IMR-90 (cell line): ENCODE measurements around the gene KIF5C. TPM values are rescaled to one million over a fixed set of nuclear protein-coding genes. Genes with fewer than 3 reads are reported as not detected.

Experiments used
- ATAC-seq: fragments of 200-7000 bp; cut with Tn5 transposase; 2 replicates; pipeline ENCODE4 v1.9.1; 2020; ENCODE audit warnings: low read depth, mild to moderate bottlenecking, moderate library complexity
- BruUV-seq: library from RNA; stranded (reverse); fragments of 400-500 nt; replicated peaks from 2 replicates; lab custom pipeline; 2021; lab: Mats Ljungman, UMichigan
- CTCF ChIA-PET: fragments of 300-600 bp; formaldehyde crosslinking; extraction: SDS; loops from one replicate; lab custom pipeline; 2021; ENCODE audit warnings: antibody characterized with exemption; lab: Yijun Ruan, JAX
- POLR2A ChIA-PET: fragments of 300-600 bp; sonication (Branson Sonifier 250); formaldehyde crosslinking; loops from one replicate; lab custom pipeline; 2022; ENCODE audit warnings: antibody characterized with exemption; ENCODE audit not compliant: unreplicated experiment; lab: Charles Lee
- DNase-seq: peaks from one replicate; pipeline ENCODE4 v3.0.0; 2013
- H2AFZ ChIP-seq: replicated peaks from 2 replicates; pipeline ENCODE3; 2013; ENCODE audit warnings: low read length, mild to moderate bottlenecking; ENCODE audit not compliant: poor library complexity
- H2AK5ac ChIP-seq: 2 replicates; pipeline ENCODE4 v1.6.1; 2013; ENCODE audit warnings: low read depth, low read length, inconsistent platforms
- H2AK9ac ChIP-seq: replicated peaks from 2 replicates; pipeline ENCODE3; 2013; ENCODE audit warnings: mild to moderate bottlenecking, low read depth, low read length, moderate library complexity; ENCODE audit not compliant: poor library complexity
- H2BK120ac ChIP-seq: 2 replicates; pipeline ENCODE4 v1.6.1; 2013; ENCODE audit warnings: low read depth, low read length, inconsistent platforms
- H2BK15ac ChIP-seq: 3 replicates; pipeline ENCODE4 v1.6.1; 2013; ENCODE audit warnings: low read depth, low read length, inconsistent platforms
- H2BK20ac ChIP-seq: 2 replicates; pipeline ENCODE4 v1.6.1; 2013; ENCODE audit warnings: low read depth, mild to moderate bottlenecking, inconsistent platforms, low read length, moderate library complexity
- H2BK5ac ChIP-seq: 2 replicates; pipeline ENCODE4 v1.6.1; 2013; ENCODE audit warnings: mild to moderate bottlenecking, low read depth, low read length, inconsistent platforms; ENCODE audit not compliant: poor library complexity, severe bottlenecking
- H3K14ac ChIP-seq: replicated peaks from 2 replicates; pipeline ENCODE4 v1.6.1; 2013; ENCODE audit warnings: low read depth, low read length, inconsistent platforms
- H3K18ac ChIP-seq: 2 replicates; pipeline ENCODE4 v1.6.1; 2013; ENCODE audit warnings: low read depth, low read length, control low read depth
- H3K23ac ChIP-seq: 2 replicates; pipeline ENCODE4 v1.6.1; 2013; ENCODE audit warnings: low read depth, low read length, inconsistent platforms
- H3K27ac ChIP-seq: 2 replicates; pipeline ENCODE4 v1.5.1; 2013; ENCODE audit warnings: mild to moderate bottlenecking, control low read depth, low read length; ENCODE audit not compliant: insufficient read depth
- H3K27me3 ChIP-seq: 2 replicates; pipeline ENCODE4 v1.6.1; 2013; ENCODE audit warnings: low read length; ENCODE audit not compliant: control insufficient read depth, insufficient read depth
- H3K36me3 ChIP-seq: 2 replicates; pipeline ENCODE4 v1.6.1; 2013; ENCODE audit warnings: low read length, mixed read lengths; ENCODE audit not compliant: control insufficient read depth, insufficient read depth
- H3K4ac ChIP-seq: 2 replicates; pipeline ENCODE4 v1.6.1; 2013; ENCODE audit warnings: low read depth, low read length, inconsistent platforms
- H3K4me1 ChIP-seq: 2 replicates; pipeline ENCODE4 v1.6.1; 2013; ENCODE audit warnings: low read length, mixed read lengths; ENCODE audit not compliant: control insufficient read depth, insufficient read depth
- H3K4me2 ChIP-seq: 2 replicates; pipeline ENCODE4 v1.6.1; 2013; ENCODE audit warnings: low read depth, mild to moderate bottlenecking, control low read depth, low read length, moderate library complexity
- H3K4me3 ChIP-seq: 2 replicates; pipeline ENCODE4 v1.5.1; 2013; ENCODE audit warnings: low read depth, mild to moderate bottlenecking, control low read depth, low read length, moderate library complexity; ENCODE audit not compliant: insufficient read depth
- H3K56ac ChIP-seq: 2 replicates; pipeline ENCODE4 v1.6.1; 2013; ENCODE audit warnings: low read length, inconsistent platforms; ENCODE audit not compliant: insufficient read depth; ENCODE audit errors: extremely low read depth
- H3K79me1 ChIP-seq, 2 experiments: 2 replicates each; pipeline ENCODE4 v1.6.1; 2013; ENCODE audit warnings: low read length in 2 of 2, inconsistent platforms in 1 of 2, low read depth in 1 of 2
- H3K9ac ChIP-seq: 2 replicates; pipeline ENCODE4 v1.6.1; 2013; ENCODE audit warnings: low read depth, low read length, control low read depth
- H3K9me1 ChIP-seq: 2 replicates; pipeline ENCODE4 v1.6.1; 2013; ENCODE audit warnings: low read length, inconsistent platforms; ENCODE audit not compliant: insufficient read depth
- H3K9me3 ChIP-seq: 2 replicates; pipeline ENCODE4 v1.6.1; 2013; ENCODE audit warnings: low read length; ENCODE audit not compliant: control insufficient read depth, insufficient read depth
- H4K20me1 ChIP-seq: 2 replicates; pipeline ENCODE4 v1.6.1; 2013; ENCODE audit warnings: low read length, inconsistent platforms; ENCODE audit not compliant: insufficient read depth
- H4K5ac ChIP-seq: 2 replicates; pipeline ENCODE4 v1.6.1; 2013; ENCODE audit warnings: mild to moderate bottlenecking, low read depth, low read length, control low read depth
- H4K8ac ChIP-seq, 2 experiments: 2 replicates each; pipeline ENCODE4 v1.6.1; 2013; ENCODE audit warnings: low read depth in 2 of 2, low read length in 2 of 2, control low read depth in 1 of 2, inconsistent platforms in 1 of 2
- H4K91ac ChIP-seq: 2 replicates; pipeline ENCODE4 v1.6.1; 2013; ENCODE audit warnings: low read depth, low read length, inconsistent platforms; ENCODE audit not compliant: insufficient read depth
- BHLHE40 ChIP-seq: fragments of 150-350 bp; IDR thresholded peaks from 2 replicates; pipeline ENCODE4 v1.6.1; 2016; ENCODE audit warnings: mild to moderate bottlenecking, low read depth, low read length
- CEBPB ChIP-seq: IDR thresholded peaks from 2 replicates; pipeline ENCODE4 v1.6.1; 2012; ENCODE audit warnings: low read depth, low read length, improper control_type of control experiment
- CHD1 ChIP-seq: IDR thresholded peaks from 2 replicates; pipeline ENCODE4 v1.6.1; 2012; ENCODE audit warnings: low read depth, low read length, improper control_type of control experiment
- FOS ChIP-seq: fragments of 150-350 bp; IDR thresholded peaks from 2 replicates; pipeline ENCODE4 v1.6.1; 2016; ENCODE audit warnings: low read depth, low read length
- MAFK ChIP-seq: IDR thresholded peaks from 2 replicates; pipeline ENCODE4 v1.6.1; 2012; ENCODE audit warnings: low read depth, low read length, improper control_type of control experiment
- MAZ ChIP-seq: IDR thresholded peaks from 2 replicates; pipeline ENCODE4 v1.6.1; 2012; ENCODE audit warnings: low read depth, mild to moderate bottlenecking, low read length, improper control_type of control experiment, moderate library complexity, borderline replicate concordance
- MXI1 ChIP-seq: IDR thresholded peaks from 2 replicates; pipeline ENCODE4 v1.6.1; 2012; ENCODE audit warnings: low read depth, mild to moderate bottlenecking, low read length, moderate library complexity, borderline replicate concordance
- NFE2L2 ChIP-seq: fragments of 150-350 bp; IDR thresholded peaks from 2 replicates; pipeline ENCODE4 v1.6.1; 2016; ENCODE audit warnings: low read depth, mild to moderate bottlenecking, low read length
- POLR2A ChIP-seq: IDR thresholded peaks from 2 replicates; pipeline ENCODE4 v1.6.1; 2012; ENCODE audit warnings: mild to moderate bottlenecking, low read depth, low read length
- RAD21 ChIP-seq: IDR thresholded peaks from 2 replicates; pipeline ENCODE4 v1.6.1; 2012; ENCODE audit warnings: low read length, improper control_type of control experiment
- RCOR1 ChIP-seq: IDR thresholded peaks from 2 replicates; pipeline ENCODE4 v1.6.1; 2012; ENCODE audit warnings: mild to moderate bottlenecking, low read length, improper control_type of control experiment; ENCODE audit not compliant: insufficient replicate concordance
- RFX5 ChIP-seq: IDR thresholded peaks from 2 replicates; pipeline ENCODE4 v1.8.0; 2012; ENCODE audit warnings: low read depth, mild to moderate bottlenecking, low read length, moderate library complexity
- SMC3 ChIP-seq: fragments of 150-350 bp; IDR thresholded peaks from 2 replicates; pipeline ENCODE4 v1.6.1; 2016; ENCODE audit warnings: low read depth, mild to moderate bottlenecking, antibody characterized with exemption, low read length, moderate library complexity
- WGBS, 2 experiments: methylation state at CpG; one replicate each; pipeline versions ENCODE4 v1.1.5 to v1.1.7; 2013; ENCODE audit warnings: missing lambda C conversion rate in 2 of 2; ENCODE audit not compliant: insufficient read length in 1 of 2; ENCODE audit errors: extremely low coverage in 2 of 2; 5-methylcytosine and 5-hydroxymethylcytosine counted together
- dilution Hi-C: fragments of 300-500 bp; cut with HindIII; formaldehyde crosslinking; loops from one replicate; pipeline ENCODE4 v1.14.3; 2018; ENCODE audit warnings: low sequenced_read_pairs; ENCODE audit not compliant: unreplicated experiment
- in situ Hi-C: fragments of 300-500 bp; cut with MboI; formaldehyde crosslinking; loops from 3 replicates; pipeline ENCODE4 v1.14.3; 2019; ENCODE audit warnings: low sequenced_read_pairs, inconsistent platforms, mixed read lengths
- intact Hi-C: fragments of 100-400 bp; cut with micrococcal nuclease; formaldehyde crosslinking; loops from 2 replicates; pipeline ENCODE4 v1.10.0; 2022
- polyA plus RNA-seq, 3 experiments: library from polyadenylated mRNA; depleted of rRNA; stranded (reverse); fragments of >200 nt; gene quantifications; 2 replicates each; pipeline ENCODE4 v1.2.3, GENCODE V29; 2012; ENCODE audit warnings: low replicate concordance in 1 of 3
- total RNA-seq: library from RNA; depleted of rRNA; stranded (reverse); fragments of >200 nt; gene quantifications from 2 replicates; pipeline ENCODE4 v1.2.3, GENCODE V29; 2012
- TF ChIP-seq, protein P1 (sequence below): fragments of 150-350 bp; IDR thresholded peaks from 2 replicates; pipeline ENCODE4 v1.6.1; 2017; ENCODE audit warnings: mild to moderate bottlenecking, antibody characterized with exemption, low read length, low read depth
- TF ChIP-seq, protein P2 (sequence below): fragments of 150-350 bp; IDR thresholded peaks from 2 replicates; pipeline ENCODE4 v1.6.1; 2016; ENCODE audit warnings: low read depth, mild to moderate bottlenecking, low read length, moderate library complexity, borderline replicate concordance
- TF ChIP-seq, protein P3 (sequence below): conservative IDR thresholded peaks from 2 replicates; pipeline ENCODE4 v1.5.1; 2012; ENCODE audit warnings: mild to moderate bottlenecking, low read depth, low read length, improper control_type of control experiment

KIF5C gene
- total and polyA plus RNA-seq, 2 of the 4 experiments (the other 2 are of a cell fraction): 0.10 to 0.18 TPM

DNA sequence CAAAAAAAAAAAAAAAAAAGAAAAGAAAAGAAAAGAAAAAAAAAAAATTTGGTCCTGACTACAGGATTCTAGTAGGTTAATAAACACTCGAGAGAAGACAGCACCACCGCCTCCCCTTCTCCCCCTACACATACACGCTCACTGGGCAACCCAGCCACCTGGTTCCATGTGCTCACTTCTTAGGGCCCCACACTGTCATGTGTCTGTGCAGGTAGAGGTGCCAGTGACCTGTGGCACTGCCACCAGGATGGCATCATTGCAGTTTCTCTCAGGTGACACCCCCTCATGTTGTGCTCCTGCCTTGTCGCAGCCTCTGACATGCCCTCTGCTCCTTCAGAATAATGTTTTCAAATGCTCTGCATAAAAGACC is 123.8 kb downstream of the KIF5C start:
- DNase-seq (no peak), ATAC-seq (no peak)
- Histone ChIP-seq H3K56ac (no peak overlapping the region), H3K18ac (no peak overlapping the region), H3K9me1 (no peaks in the 10 kb centered on the region), H3K27ac (no peak overlapping the region), H3K4me1 (no peaks in the 10 kb centered on the region), H2AK5ac (no peak overlapping the region), H4K5ac (no peak overlapping the region), H2AFZ (no peak overlapping the region), H3K9me3 (no peaks in the 10 kb centered on the region), H3K4me3 (no peak overlapping the region), H3K36me3 (no peaks in the 10 kb centered on the region), H2BK120ac (no peak overlapping the region), H3K9ac (no peak overlapping the region), H3K27me3 (peaks cover 7% of the 10 kb centered on the region), H4K20me1 (no peaks in the 10 kb centered on the region), H3K23ac (no peak overlapping the region), H2AK9ac (no peak overlapping the region), H2BK15ac (no peak overlapping the region), H3K79me1 (no peaks in the 10 kb centered on the region), H2BK5ac (no peak overlapping the region), H2BK20ac (no peak overlapping the region), H3K14ac (no peak overlapping the region), H3K4ac (no peak overlapping the region), H4K91ac (no peak overlapping the region), H4K8ac (no peak overlapping the region), H3K4me2 (no peak overlapping the region)
- no CpG with 5 or more reads among the region's 4 CpGs for WGBS, 2 experiments
- intact Hi-C loops: no loop called here
- ChIA-PET CTCF (no interaction called here), POLR2A (no interaction called here)
- dilution Hi-C loops: no loop called here
- no TSS peak for BruUV-seq
- TF ChIP-seq NFE2L2 (no peak), RFX5 (no peak), BHLHE40 (no peak), MXI1 (no peak), SMC3 (no peak), MAFK (no peak), CHD1 (no peak), FOS (no peak), MAZ (no peak), RCOR1 (no peak), POLR2A (no peak), RAD21 (no peak), CEBPB (no peak)
- TF ChIP-seq, protein P1, sequence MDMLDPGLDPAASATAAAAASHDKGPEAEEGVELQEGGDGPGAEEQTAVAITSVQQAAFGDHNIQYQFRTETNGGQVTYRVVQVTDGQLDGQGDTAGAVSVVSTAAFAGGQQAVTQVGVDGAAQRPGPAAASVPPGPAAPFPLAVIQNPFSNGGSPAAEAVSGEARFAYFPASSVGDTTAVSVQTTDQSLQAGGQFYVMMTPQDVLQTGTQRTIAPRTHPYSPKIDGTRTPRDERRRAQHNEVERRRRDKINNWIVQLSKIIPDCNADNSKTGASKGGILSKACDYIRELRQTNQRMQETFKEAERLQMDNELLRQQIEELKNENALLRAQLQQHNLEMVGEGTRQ: no peak
- TF ChIP-seq, protein P2, sequence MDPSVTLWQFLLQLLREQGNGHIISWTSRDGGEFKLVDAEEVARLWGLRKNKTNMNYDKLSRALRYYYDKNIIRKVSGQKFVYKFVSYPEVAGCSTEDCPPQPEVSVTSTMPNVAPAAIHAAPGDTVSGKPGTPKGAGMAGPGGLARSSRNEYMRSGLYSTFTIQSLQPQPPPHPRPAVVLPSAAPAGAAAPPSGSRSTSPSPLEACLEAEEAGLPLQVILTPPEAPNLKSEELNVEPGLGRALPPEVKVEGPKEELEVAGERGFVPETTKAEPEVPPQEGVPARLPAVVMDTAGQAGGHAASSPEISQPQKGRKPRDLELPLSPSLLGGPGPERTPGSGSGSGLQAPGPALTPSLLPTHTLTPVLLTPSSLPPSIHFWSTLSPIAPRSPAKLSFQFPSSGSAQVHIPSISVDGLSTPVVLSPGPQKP: no peak
- TF ChIP-seq, protein P3, sequence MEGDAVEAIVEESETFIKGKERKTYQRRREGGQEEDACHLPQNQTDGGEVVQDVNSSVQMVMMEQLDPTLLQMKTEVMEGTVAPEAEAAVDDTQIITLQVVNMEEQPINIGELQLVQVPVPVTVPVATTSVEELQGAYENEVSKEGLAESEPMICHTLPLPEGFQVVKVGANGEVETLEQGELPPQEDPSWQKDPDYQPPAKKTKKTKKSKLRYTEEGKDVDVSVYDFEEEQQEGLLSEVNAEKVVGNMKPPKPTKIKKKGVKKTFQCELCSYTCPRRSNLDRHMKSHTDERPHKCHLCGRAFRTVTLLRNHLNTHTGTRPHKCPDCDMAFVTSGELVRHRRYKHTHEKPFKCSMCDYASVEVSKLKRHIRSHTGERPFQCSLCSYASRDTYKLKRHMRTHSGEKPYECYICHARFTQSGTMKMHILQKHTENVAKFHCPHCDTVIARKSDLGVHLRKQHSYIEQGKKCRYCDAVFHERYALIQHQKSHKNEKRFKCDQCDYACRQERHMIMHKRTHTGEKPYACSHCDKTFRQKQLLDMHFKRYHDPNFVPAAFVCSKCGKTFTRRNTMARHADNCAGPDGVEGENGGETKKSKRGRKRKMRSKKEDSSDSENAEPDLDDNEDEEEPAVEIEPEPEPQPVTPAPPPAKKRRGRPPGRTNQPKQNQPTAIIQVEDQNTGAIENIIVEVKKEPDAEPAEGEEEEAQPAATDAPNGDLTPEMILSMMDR: no peak
- in situ Hi-C loops: loop anchor here (25.0 kb wide), 1 partner anchor 1012 kb away; no protein-coding TSS in a partner anchor
